Measurements from ENCODE around the gene RNF44. TPM values are rescaled to one million over a fixed set of nuclear protein-coding genes. Genes with fewer than 3 reads are reported as not detected.

RNF44 gene
- total RNA-seq, 1 donor from 2014 or later, result 153 TPM

- H3K36me3 Mint-ChIP-seq (ENCODE audit: insufficient read depth), result peaks cover 5% of the 10 kb centered on the region
- H3K27me3 Mint-ChIP-seq, result no peaks in the 10 kb centered on the region
- no peak overlapping the region for H3K27ac Mint-ChIP-seq
- no peak for TF ChIP-seq CTCF (IDR thresholded peaks at IDR 0.05; ENCODE audit: unreplicated experiment)
- no peak for DNase-seq (ENCODE audit: low spot score, unreplicated experiment)
- H3K9me3 Mint-ChIP-seq (ENCODE audit: low read depth), result no peaks in the 10 kb centered on the region
- no peak overlapping the region for H3K4me3 Mint-ChIP-seq (ENCODE audit: low read depth)
- peaks cover 3% of the 10 kb centered on the region for H3K4me1 Mint-ChIP-seq (ENCODE audit: low read depth)
Measured at GRCh38 chr5:176528761-176529115, 8.5 kb downstream of the RNF44 start.

DNA sequence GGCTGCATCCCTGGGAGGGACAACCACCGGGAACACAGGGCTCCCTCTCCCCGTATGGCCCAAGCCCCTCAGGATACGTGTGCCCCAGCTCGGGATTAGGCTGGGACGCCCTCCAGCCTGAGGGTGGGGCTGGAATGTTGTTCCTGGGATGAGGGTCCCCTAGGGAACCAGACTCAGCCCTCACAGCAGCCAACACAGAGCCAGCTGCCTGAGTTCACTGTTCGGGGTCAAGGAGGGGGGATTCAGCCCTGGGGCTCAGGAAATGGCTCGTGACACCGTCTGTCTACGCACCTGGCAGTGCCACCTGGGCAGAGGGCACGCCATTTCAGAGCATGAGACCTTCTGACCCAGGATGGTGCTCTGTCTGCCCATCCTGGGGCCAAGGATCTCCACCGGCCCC lies 8.9 kb downstream of the RNF44 start:
- H3K27ac Mint-ChIP-seq, result no peak overlapping the region
- no peak overlapping the region for H3K4me3 Mint-ChIP-seq (ENCODE audit: low read depth)
- H3K9me3 Mint-ChIP-seq (ENCODE audit: low read depth), result no peaks in the 10 kb centered on the region
- peaks cover 1% of the 10 kb centered on the region for H3K4me1 Mint-ChIP-seq (ENCODE audit: low read depth)
- DNase-seq (ENCODE audit: low spot score, unreplicated experiment), result no peak
- H3K27me3 Mint-ChIP-seq, result no peaks in the 10 kb centered on the region
- no peak for TF ChIP-seq CTCF (IDR thresholded peaks at IDR 0.05; ENCODE audit: unreplicated experiment)
- H3K36me3 Mint-ChIP-seq (ENCODE audit: insufficient read depth), result peaks cover 5% of the 10 kb centered on the region

DNA sequence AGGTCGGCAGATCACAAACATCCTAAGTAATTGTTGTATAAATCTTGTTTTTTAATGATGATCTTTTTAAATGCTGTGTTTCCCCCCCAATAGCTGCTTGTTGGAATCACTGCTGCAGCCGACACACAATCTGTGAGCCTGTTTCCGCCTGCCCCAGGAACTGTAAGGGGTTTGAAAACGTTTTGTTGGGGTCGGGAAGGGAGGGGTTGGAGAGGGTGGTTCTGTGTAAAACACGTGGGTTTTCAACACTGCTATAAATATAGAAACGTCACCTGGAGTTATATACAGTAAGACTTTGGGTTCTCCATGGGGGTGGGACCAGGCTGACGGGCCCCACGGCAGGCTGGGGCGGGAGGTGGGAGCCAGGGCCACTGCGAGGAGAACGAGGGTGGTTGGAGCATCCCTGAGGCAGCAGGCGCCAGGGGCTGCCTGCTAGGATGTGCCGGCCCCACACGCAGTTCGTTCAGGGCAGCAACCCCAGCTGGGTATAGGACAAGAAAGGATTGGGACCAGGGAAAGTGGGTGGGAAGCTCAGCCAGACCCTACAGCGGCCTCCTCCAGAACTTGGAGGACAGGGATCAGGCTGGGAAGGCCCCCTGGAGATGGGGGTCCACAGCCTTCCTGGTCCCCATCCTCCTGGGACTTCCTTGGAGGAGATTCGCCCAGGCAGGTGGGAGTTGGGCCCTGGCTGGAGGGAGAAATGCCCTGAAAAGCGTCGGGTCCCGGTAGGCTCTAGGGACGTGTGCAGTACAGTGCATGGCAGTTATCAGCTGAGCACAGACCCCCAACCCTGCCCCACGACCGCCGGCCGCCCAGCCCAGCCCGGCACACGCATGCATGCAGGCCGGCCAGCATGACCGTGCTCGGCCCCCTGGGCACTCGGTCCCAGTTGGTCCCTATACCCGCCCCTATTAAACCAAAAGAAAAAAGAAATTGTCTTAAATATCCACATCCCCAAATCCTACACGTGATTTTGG lies 9.7 kb downstream of the RNF44 start:
- DNase-seq (ENCODE audit: low spot score, unreplicated experiment), result no peak
- Mint-ChIP-seq H3K27me3 (no peaks in the 10 kb centered on the region), H3K4me3 (ENCODE audit: low read depth) (no peak overlapping the region), H3K27ac (no peak overlapping the region), H3K36me3 (ENCODE audit: insufficient read depth) (peaks cover 5% of the 10 kb centered on the region), H3K4me1 (ENCODE audit: low read depth) (no peaks in the 10 kb centered on the region), H3K9me3 (ENCODE audit: low read depth) (no peaks in the 10 kb centered on the region)
- no peak for TF ChIP-seq CTCF (IDR thresholded peaks at IDR 0.05; ENCODE audit: unreplicated experiment)

DNA sequence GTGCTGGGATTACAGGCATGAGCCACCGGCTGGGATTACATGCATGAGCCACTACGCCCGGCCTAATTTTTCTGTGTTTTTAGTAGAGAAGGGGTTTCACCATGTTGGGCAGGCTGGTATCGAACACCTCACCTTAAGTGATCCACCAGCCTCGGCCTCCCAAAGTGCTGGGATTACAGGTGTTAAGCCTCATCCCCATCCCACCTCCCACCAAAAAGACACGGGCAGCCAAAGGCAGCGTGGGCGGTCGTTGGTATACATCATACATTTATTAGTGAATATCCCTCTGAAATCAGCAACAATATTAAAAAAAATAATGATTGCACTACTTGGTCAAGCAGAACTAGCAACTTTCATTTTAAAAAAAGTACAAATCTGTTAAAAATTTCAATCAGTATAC lies 10.7 kb downstream of the RNF44 start:
- H3K27ac Mint-ChIP-seq, result no peak overlapping the region
- H3K4me3 Mint-ChIP-seq (ENCODE audit: low read depth), result no peak overlapping the region
- DNase-seq (ENCODE audit: low spot score, unreplicated experiment), result no peak
- TF ChIP-seq CTCF (IDR thresholded peaks at IDR 0.05; ENCODE audit: unreplicated experiment), result no peak
- no peaks in the 10 kb centered on the region for H3K9me3 Mint-ChIP-seq (ENCODE audit: low read depth)
- H3K4me1 Mint-ChIP-seq (ENCODE audit: low read depth), result no peaks in the 10 kb centered on the region
- peaks cover 5% of the 10 kb centered on the region for H3K36me3 Mint-ChIP-seq (ENCODE audit: insufficient read depth)
- no peaks in the 10 kb centered on the region for H3K27me3 Mint-ChIP-seq

- H3K4me1 Mint-ChIP-seq (ENCODE audit: low read depth), result no peaks in the 10 kb centered on the region
- no peaks in the 10 kb centered on the region for H3K9me3 Mint-ChIP-seq (ENCODE audit: low read depth)
- no peak overlapping the region for H3K4me3 Mint-ChIP-seq (ENCODE audit: low read depth)
- no peak for TF ChIP-seq CTCF (IDR thresholded peaks at IDR 0.05; ENCODE audit: unreplicated experiment)
- H3K27me3 Mint-ChIP-seq, result no peaks in the 10 kb centered on the region
- peaks cover 5% of the 10 kb centered on the region for H3K36me3 Mint-ChIP-seq (ENCODE audit: insufficient read depth)
- H3K27ac Mint-ChIP-seq, result no peak overlapping the region
- DNase-seq (ENCODE audit: low spot score, unreplicated experiment), result no peak
Measured at GRCh38 chr5:176525677-176526076, 11.5 kb downstream of the RNF44 start.

All from progenitor cell of endocrine pancreas (in vitro differentiated cells).